HT-29 (cell line): Measurements from ENCODE around the gene KLHL2. TPM values are rescaled to one million over a fixed set of nuclear protein-coding genes. Genes with fewer than 3 reads are reported as not detected.

Experiments
- DNase-seq: peaks from one replicate; pipeline ENCODE4 v3.0.0-alpha.2; 2015; ENCODE audit warnings: low spot score
- small RNA-seq: library from RNA; depleted of rRNA; stranded (forward); fragments of <200 nt; gene quantifications from one replicate; pipeline ENCODE3, GENCODE V24; 2014
- total RNA-seq: library from RNA; depleted of rRNA; stranded (reverse); fragments of >200 nt; shearing (Covaris generic); gene quantifications from 2 replicates; pipeline ENCODE4 v1.2.3, GENCODE V29; 2014; rRNA removed

KLHL2 gene
- total RNA-seq, 1 experiment from 2014 or later, result 10.0 TPM

GRCh38 chr4:165364452-165365080, 157.2 kb downstream of the KLHL2 start:
- DNase-seq, result no peak

- no peak for DNase-seq
Measured at GRCh38 chr4:165367040-165367439, 159.7 kb downstream of the KLHL2 start.

GRCh38 chr4:165368114-165368513, 160.8 kb downstream of the KLHL2 start:
- no peak for DNase-seq

- DNase-seq, result no peak
Measured at GRCh38 chr4:165368567-165368966, 161.2 kb downstream of the KLHL2 start.

GRCh38 chr4:165369522-165369921, 162.2 kb downstream of the KLHL2 start:
- DNase-seq, result no peak

GRCh38 chr4:165370530-165370929, 163.2 kb downstream of the KLHL2 start:
- no peak for DNase-seq

Small RNA genes within 50 kb of the gene (small RNA-seq; reads per million reads assigned to genes)
- not detected for gene RNU4-87P

Other genes starting within 250 kb of the KLHL2 start
- gene TRIM61, start 229.9 kb upstream of the KLHL2 start, total RNA-seq, result not detected in 2 replicates
- not detected in 2 replicates for gene TRIM60, start 175.6 kb upstream of the KLHL2 start, total RNA-seq
- not detected in 2 replicates for gene TRIM75, start 153.7 kb upstream of the KLHL2 start, total RNA-seq
- 3.3 and 4.0 TPM in 2 replicates for gene TMEM192, start 94.7 kb upstream of the KLHL2 start, total RNA-seq
- gene MSMO1, start 120.1 kb downstream of the KLHL2 start, total RNA-seq, result 24.5 and 39.6 TPM in 2 replicates
- gene CPE, start 171.4 kb downstream of the KLHL2 start, total RNA-seq, result not detected in 2 replicates